ENCODE results near the gene GLRA3. TPM values are rescaled to one million over a fixed set of nuclear protein-coding genes. Genes with fewer than 3 reads are reported as not detected.

Gene GLRA3
- polyA plus RNA-seq, 1 donor (not counting 4 experiments of a cell fraction or from before 2014, with no cell fraction given): not detected

DNA sequence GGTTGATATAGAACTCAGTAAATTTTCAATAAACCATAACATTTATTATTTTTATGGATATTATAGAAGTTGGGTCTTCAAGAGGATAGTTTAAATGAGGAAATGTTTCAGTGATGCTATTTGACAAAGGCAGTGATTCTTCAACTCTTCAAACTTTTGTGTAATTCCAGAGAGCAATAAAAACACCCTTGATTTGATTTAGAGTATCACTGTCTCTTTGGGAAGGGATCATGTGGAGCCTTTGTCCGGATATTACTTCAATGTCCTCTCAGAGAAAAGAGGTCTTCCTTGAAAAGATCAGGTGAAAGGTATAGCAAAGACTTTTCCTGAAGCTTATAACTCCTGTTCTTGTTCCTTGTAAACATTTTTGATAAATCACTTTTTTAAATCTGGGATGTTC is 23.3 kb downstream of the GLRA3 start:
- TF ChIP-seq EZH2 (IDR thresholded peaks at IDR 0.05; ENCODE audit: low read length): no peak
- no peaks in the 10 kb centered on the region for H3K9me3 ChIP-seq (ENCODE audit: control insufficient read depth, low read depth, low read length)
- FAIRE-seq (no peak), DNase-seq (ENCODE audit: low read depth, low spot score) (no peak)
- H3K27ac ChIP-seq (ENCODE audit: control insufficient read depth, insufficient read depth, low read length): no peak overlapping the region
- H4K20me1 ChIP-seq (ENCODE audit: control insufficient read depth, extremely low read depth, insufficient read depth, low read length): no peaks in the 10 kb centered on the region
- no peaks in the 10 kb centered on the region for H3K27me3 ChIP-seq (ENCODE audit: control insufficient read depth, extremely low read depth, insufficient read depth, low read length)
- dilution Hi-C loops (cut with MboI; ENCODE audit: extremely low pct_ligation_motif_present, low sequenced_read_pairs): no loop called here
- no peaks in the 10 kb centered on the region for H3K9me1 ChIP-seq (ENCODE audit: control insufficient read depth, extremely low read depth, insufficient read depth, low read length)
- H2AFZ ChIP-seq (ENCODE audit: control insufficient read depth, low read length): no peak overlapping the region
- no peaks in the 10 kb centered on the region for H3K79me2 ChIP-seq (ENCODE audit: control insufficient read depth, insufficient read depth, low read length)
- H3K4me2 ChIP-seq (ENCODE audit: control insufficient read depth, extremely low read depth, insufficient read depth, low read depth, low read length): no peak overlapping the region
- H3K4me1 ChIP-seq (ENCODE audit: control insufficient read depth, extremely low read depth, insufficient read depth, low read length): no peaks in the 10 kb centered on the region
- no peaks in the 10 kb centered on the region for H3K36me3 ChIP-seq (ENCODE audit: control insufficient read depth in 2 of 2, extremely low read depth in 1 of 2, insufficient read depth in 2 of 2, low read length in 2 of 2)
- no peak overlapping the region for H3K4me3 ChIP-seq (ENCODE audit: control insufficient read depth in 2 of 3, extremely low read depth in 1 of 3, insufficient read depth in 2 of 3, low read depth in 1 of 3, low read length in 3 of 3)
- no peak overlapping the region for H3K9ac ChIP-seq (ENCODE audit: control insufficient read depth, extremely low read depth, insufficient read depth, low read length)

DNA sequence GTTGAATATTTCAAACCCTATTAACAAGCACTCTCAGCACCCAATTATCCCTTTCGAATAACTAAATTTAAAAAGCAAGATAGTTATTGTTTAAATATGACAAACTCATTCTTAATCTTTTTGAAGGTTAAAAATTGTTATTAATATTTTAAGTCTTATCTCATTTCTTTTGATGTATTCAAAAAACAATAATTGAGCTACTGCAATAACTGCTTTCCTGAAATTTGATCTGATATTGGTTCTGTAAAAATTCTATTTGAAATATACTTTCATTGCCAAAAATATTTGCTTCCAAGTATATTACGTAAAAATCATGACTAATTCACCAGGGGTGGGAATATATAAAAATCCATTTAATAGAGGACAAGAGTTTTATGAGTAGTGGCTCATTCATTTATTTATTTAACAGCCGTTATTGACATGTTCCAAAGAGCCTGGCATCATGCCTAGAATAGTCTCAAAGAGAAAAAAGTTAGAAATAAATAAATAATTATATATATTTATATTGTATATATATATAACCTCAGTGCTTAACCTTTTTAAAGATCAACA is 34.4 kb downstream of the GLRA3 start:
- no peak for TF ChIP-seq EZH2 (IDR thresholded peaks at IDR 0.05; ENCODE audit: low read length)
- TF ChIP-seq, protein P1, sequence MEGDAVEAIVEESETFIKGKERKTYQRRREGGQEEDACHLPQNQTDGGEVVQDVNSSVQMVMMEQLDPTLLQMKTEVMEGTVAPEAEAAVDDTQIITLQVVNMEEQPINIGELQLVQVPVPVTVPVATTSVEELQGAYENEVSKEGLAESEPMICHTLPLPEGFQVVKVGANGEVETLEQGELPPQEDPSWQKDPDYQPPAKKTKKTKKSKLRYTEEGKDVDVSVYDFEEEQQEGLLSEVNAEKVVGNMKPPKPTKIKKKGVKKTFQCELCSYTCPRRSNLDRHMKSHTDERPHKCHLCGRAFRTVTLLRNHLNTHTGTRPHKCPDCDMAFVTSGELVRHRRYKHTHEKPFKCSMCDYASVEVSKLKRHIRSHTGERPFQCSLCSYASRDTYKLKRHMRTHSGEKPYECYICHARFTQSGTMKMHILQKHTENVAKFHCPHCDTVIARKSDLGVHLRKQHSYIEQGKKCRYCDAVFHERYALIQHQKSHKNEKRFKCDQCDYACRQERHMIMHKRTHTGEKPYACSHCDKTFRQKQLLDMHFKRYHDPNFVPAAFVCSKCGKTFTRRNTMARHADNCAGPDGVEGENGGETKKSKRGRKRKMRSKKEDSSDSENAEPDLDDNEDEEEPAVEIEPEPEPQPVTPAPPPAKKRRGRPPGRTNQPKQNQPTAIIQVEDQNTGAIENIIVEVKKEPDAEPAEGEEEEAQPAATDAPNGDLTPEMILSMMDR (optimal IDR thresholded peaks at IDR 0.05 in 1 of 3, IDR thresholded peaks at IDR 0.05 in 1 of 3, conservative IDR thresholded peaks at IDR 0.05 in 1 of 3; ENCODE audit: extremely low read depth in 1 of 3, insufficient read depth in 2 of 3, low read length in 3 of 3): no peak
- DNase-seq (ENCODE audit: low read depth, low spot score) (no peak), FAIRE-seq (no peak)
- Histone ChIP-seq H3K27me3 (ENCODE audit: control insufficient read depth, extremely low read depth, insufficient read depth, low read length) (no peaks in the 10 kb centered on the region), H4K20me1 (ENCODE audit: control insufficient read depth, extremely low read depth, insufficient read depth, low read length) (no peaks in the 10 kb centered on the region), H3K9me3 (ENCODE audit: control insufficient read depth, low read depth, low read length) (no peaks in the 10 kb centered on the region), H3K27ac (ENCODE audit: control insufficient read depth, insufficient read depth, low read length) (no peak overlapping the region), H3K4me3 (ENCODE audit: control insufficient read depth in 2 of 3, extremely low read depth in 1 of 3, insufficient read depth in 2 of 3, low read depth in 1 of 3, low read length in 3 of 3) (no peak overlapping the region), H2AFZ (ENCODE audit: control insufficient read depth, low read length) (no peak overlapping the region), H3K9ac (ENCODE audit: control insufficient read depth, extremely low read depth, insufficient read depth, low read length) (no peak overlapping the region), H3K79me2 (ENCODE audit: control insufficient read depth, insufficient read depth, low read length) (no peaks in the 10 kb centered on the region), H3K9me1 (ENCODE audit: control insufficient read depth, extremely low read depth, insufficient read depth, low read length) (no peaks in the 10 kb centered on the region), H3K4me2 (ENCODE audit: control insufficient read depth, extremely low read depth, insufficient read depth, low read depth, low read length) (no peak overlapping the region), H3K36me3 (ENCODE audit: control insufficient read depth in 2 of 2, extremely low read depth in 1 of 2, insufficient read depth in 2 of 2, low read length in 2 of 2) (no peaks in the 10 kb centered on the region), H3K4me1 (ENCODE audit: control insufficient read depth, extremely low read depth, insufficient read depth, low read length) (no peaks in the 10 kb centered on the region)
- dilution Hi-C loops (cut with MboI; ENCODE audit: extremely low pct_ligation_motif_present, low sequenced_read_pairs): no loop called here

DNA sequence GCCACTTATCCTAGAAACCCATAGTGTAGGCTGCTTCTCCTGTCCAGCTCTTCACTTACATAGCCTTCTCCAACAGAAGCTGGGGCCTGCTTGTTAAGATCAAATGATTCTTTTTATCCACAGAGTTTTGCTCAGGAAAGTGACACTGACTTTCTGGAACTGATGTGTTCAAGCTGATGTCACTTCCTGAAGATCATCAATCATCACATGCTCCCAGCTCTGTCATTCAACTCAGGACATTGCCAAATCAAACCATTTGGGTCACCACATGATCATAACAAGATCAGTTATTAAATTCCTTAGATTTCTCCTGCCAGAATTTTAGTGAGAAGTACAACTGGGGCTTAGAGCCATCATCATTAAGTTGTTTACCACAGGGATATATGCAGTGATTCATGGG is 39.4 kb downstream of the GLRA3 start:
- H3K27ac ChIP-seq (ENCODE audit: control insufficient read depth, insufficient read depth, low read length): no peak overlapping the region
- no peak overlapping the region for H3K9ac ChIP-seq (ENCODE audit: control insufficient read depth, extremely low read depth, insufficient read depth, low read length)
- no peaks in the 10 kb centered on the region for H4K20me1 ChIP-seq (ENCODE audit: control insufficient read depth, extremely low read depth, insufficient read depth, low read length)
- H3K4me1 ChIP-seq (ENCODE audit: control insufficient read depth, extremely low read depth, insufficient read depth, low read length): no peaks in the 10 kb centered on the region
- DNase-seq (ENCODE audit: low read depth, low spot score) (no peak), FAIRE-seq (no peak)
- no peak overlapping the region for H3K4me3 ChIP-seq (ENCODE audit: control insufficient read depth in 2 of 3, extremely low read depth in 1 of 3, insufficient read depth in 2 of 3, low read depth in 1 of 3, low read length in 3 of 3)
- H3K4me2 ChIP-seq (ENCODE audit: control insufficient read depth, extremely low read depth, insufficient read depth, low read depth, low read length): no peak overlapping the region
- H3K9me3 ChIP-seq (ENCODE audit: control insufficient read depth, low read depth, low read length): no peaks in the 10 kb centered on the region
- dilution Hi-C loops (cut with MboI; ENCODE audit: extremely low pct_ligation_motif_present, low sequenced_read_pairs): no loop called here
- TF ChIP-seq, protein P1 (optimal IDR thresholded peaks at IDR 0.05 in 1 of 3, IDR thresholded peaks at IDR 0.05 in 1 of 3, conservative IDR thresholded peaks at IDR 0.05 in 1 of 3; ENCODE audit: extremely low read depth in 1 of 3, insufficient read depth in 2 of 3, low read length in 3 of 3): no peak
- TF ChIP-seq EZH2 (IDR thresholded peaks at IDR 0.05; ENCODE audit: low read length): no peak
- no peaks in the 10 kb centered on the region for H3K27me3 ChIP-seq (ENCODE audit: control insufficient read depth, extremely low read depth, insufficient read depth, low read length)
- no peak overlapping the region for H2AFZ ChIP-seq (ENCODE audit: control insufficient read depth, low read length)
- no peaks in the 10 kb centered on the region for H3K79me2 ChIP-seq (ENCODE audit: control insufficient read depth, insufficient read depth, low read length)
- H3K36me3 ChIP-seq (ENCODE audit: control insufficient read depth in 2 of 2, extremely low read depth in 1 of 2, insufficient read depth in 2 of 2, low read length in 2 of 2): no peaks in the 10 kb centered on the region
- no peaks in the 10 kb centered on the region for H3K9me1 ChIP-seq (ENCODE audit: control insufficient read depth, extremely low read depth, insufficient read depth, low read length)
